Raji (cell line): ENCODE results near the gene CCM2.
A peak's percentile ranks its signal among the peaks of the same experiment; 100 is the strongest.

Source experiments
- POLR2A ChIP-seq: IDR thresholded peaks from 2 replicates; pipeline ENCODE4 v1.6.1; 2011; ENCODE audit warnings: low read depth, low read length, control low read depth; ENCODE audit not compliant: insufficient read depth

The CCM2 gene

DNA sequence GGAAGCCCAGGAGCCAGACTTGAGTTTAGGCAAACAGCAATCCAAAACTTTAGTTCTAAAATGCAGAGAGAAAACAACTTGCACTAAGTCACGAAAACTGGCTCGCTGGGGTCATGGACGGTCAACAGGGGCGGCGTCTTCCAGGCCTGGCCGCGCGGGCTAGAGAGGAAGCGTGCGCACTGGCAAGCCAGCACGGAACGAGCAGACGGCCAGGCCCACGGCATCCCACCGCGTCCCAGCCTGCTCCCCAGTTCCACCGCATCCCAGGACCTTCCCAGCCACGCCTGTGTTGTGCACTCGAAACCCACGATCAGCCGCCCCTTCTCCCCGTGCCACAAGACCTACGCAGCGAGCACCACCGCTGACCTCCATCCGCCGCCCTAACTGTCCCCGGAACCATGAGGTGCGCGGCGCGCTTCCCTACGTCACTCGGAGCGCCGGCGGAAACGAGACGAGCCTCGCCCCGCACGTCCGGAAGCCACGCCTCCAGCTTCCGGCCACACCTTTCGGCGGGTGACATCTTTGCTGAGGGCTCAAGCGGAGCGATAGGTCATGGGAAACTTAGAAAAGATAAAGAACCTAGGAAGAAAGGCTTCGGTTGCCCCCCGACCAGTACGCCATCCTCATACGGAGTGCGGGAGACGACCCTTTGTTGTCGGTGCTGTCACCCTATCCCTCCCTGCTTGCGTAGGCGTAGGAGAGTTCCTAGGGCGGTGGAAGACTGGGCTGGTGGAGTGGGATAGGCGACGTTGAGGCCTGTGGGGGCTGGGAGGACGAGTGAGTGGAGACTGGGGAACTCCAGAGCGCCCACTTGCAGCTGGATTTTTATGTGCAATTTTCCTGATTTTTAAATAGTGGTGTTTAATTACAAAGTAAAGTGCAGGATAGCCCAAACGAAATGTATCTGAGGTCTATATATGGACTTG lies 111.6 kb downstream of the CCM2 start, which contains the start of gene TBRG4:
TSS of gene TBRG4 (minus strand) at position 400 of the 926 bp plus-strand sequence. CDS start 2,460 bp downstream, outside the sequence.
- TF ChIP-seq POLR2A: peak; percentile 99

DNA sequence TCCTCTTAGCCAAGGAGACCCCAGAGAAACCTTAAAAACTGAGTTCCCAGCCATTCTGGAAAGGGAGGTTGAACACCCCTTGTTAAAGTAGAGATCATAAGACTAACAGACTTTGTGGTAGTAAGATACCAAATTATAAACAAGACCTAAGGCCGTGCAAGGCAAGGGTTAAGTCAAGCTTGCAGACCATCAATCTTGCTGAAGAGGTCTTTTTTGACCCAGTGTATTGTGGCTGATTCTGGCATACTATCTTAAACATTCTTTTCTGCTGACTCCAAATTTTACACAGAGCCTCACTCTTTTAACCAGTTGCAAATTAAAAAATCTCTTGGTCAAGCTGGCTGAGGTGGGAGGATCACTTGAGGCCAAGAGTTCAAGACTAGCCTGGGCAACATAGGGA lies 112.6 kb downstream of the CCM2 start:
- TF ChIP-seq POLR2A: no peak

DNA sequence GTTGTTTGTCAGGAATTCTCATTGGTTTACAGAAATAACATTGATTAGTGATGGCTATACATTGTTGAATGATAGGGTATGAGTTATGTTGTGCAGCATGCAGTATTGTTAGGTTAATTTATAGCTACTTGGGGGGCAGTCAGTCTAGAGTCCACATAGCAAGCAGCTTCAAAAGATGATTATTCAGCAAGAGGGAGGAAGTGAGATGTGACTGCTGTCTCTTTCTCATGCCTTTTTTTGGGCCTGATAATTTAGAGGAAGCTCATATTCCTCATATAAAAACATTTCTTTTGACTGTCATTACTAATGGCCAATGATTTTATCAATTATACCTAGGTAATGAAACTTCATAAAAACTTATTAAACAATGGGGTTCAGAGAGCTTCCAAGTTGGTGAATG lies 114.9 kb downstream of the CCM2 start:
- TF ChIP-seq POLR2A: no peak

DNA sequence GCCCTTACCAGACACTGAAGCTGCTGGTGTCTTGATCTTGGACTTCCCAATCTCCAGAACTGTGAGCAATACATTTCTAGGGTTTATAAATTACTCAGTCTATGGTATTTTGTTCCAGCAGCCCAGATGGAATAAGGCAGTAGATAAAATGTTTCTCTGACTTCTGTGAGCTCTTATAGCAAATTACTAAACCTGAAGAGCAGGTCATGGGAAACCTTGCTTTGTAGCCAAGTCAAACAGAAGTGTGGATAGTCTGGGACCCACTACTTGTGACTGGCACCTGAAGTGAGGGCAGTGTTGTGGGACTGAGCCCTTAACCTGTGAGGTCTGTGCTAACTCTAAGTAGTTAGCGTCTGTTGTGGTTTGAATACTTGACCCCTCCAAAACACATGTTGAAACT lies 116.0 kb downstream of the CCM2 start:
- TF ChIP-seq POLR2A: no peak

DNA sequence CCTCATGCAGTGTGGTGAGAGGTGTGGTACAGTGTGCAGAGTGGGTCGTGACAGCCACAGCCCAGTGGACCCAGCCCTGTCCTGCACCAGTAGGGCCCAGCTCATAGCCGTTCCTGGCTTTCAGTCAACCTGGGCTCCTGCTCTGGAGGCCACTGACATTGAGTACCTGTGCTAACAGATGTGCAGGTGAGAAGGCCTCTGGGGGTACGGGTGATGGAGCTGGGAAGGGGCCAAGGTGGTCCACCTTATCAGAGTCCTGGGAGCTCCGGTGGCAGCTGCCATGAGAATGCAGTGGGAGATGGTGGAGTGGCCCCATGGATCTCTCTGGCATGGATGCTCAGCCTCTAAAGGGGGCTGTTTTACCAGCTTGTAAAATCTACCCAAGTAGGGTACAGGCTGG lies 117.6 kb downstream of the CCM2 start:
- TF ChIP-seq POLR2A: no peak

DNA sequence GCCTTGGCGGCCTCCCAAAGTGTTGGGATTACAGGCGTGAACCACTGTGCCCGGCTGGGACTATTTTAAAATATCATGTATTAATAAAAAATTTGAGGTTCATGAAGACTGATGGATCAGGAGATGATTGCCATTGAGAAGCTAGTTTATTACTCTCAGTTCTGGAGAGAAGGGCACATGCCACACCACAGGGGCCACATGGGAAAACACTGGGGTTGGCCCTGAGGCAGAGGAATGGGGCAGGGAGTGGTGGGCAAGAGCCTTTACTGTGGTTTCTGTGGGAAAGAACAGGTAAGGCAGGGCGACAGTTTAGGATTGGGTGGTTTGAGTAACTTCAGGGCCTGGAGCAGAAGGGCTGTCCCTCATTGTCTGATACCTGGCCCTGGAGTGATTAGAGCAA lies 118.3 kb downstream of the CCM2 start:
- TF ChIP-seq POLR2A: no peak

DNA sequence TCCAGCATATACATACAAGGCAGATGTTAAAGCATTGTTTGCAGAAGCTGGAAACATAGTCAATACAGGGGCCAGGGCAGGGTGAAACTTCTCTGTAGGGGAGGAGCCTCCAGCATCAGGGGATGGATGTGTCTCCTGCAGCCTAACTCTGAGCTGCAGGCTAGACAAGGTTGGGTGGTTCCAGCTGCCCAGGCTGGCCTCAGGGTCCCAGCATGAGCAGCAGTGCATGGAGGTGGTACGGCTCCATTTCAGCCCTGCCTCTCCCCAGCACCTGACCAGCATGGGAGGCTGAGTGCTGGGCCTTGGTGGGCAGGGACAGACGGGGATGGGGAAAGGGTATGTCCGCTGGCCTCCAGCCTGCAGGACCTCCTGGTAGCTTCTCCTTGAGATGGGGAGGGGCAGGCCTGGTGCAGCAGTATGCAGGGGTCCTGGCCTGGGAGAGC lies 118.9 kb downstream of the CCM2 start:
- TF ChIP-seq POLR2A: no peak

DNA sequence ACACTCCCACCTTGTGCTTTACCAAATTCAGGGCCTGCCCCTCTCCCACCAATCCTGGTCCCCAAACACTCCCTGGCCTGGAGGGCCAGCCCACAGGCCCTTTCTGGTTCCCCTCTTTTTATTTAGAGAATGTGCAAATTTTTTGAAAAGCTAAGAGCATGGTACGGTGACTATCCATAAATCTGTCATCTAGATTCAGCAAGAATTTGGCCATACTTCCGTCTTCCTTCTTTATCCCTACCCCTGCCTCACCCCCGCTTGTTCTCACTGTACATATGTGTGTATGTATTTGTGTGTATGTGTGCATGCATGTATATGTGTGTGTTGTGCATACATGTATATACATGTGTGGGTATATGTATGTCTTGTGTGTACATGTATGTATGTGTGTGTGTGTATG lies 119.5 kb downstream of the CCM2 start:
- TF ChIP-seq POLR2A: no peak

DNA sequence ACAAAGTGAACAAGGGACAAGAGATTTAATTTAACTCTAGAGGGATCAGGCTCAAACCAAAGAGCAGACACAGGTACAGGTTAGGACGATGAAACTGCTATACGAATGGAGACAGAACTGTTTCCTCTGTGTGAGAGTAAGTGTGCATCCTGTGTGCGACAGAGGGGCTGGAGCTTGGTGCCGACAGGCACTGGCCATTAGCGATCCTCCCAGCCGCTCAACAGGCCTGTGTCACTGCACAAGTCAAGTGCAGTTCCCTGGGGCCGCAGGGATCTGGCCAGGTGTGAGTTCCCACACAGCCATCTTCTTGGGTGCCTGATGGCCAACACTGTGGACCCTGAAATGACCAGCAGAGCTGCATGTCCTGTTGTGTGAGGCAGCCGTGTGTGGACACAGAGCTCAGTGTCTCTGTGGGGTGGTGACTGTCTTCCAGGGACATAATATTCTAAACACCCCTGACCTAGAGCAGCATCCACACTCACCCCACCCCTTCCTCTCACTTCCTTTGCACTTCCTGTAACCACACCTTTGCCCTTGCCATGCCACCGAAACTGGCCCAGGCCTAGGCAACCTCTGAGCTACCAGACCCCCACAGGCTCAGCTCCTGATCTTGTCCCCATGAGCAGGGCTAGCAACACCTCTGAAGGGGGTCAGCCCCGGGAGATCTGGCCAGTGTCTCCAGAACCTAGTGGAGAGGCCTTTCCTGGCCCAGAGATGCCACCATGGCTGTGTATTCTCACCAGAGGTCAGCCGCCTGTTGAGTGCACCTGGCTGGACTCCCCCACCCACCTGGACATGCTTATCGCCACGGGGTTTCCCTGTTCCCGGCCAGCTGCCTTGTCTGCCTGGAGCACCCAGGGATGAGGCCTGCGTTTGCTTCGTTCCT lies 123.2 kb downstream of the CCM2 start:
- TF ChIP-seq POLR2A: no peak

DNA sequence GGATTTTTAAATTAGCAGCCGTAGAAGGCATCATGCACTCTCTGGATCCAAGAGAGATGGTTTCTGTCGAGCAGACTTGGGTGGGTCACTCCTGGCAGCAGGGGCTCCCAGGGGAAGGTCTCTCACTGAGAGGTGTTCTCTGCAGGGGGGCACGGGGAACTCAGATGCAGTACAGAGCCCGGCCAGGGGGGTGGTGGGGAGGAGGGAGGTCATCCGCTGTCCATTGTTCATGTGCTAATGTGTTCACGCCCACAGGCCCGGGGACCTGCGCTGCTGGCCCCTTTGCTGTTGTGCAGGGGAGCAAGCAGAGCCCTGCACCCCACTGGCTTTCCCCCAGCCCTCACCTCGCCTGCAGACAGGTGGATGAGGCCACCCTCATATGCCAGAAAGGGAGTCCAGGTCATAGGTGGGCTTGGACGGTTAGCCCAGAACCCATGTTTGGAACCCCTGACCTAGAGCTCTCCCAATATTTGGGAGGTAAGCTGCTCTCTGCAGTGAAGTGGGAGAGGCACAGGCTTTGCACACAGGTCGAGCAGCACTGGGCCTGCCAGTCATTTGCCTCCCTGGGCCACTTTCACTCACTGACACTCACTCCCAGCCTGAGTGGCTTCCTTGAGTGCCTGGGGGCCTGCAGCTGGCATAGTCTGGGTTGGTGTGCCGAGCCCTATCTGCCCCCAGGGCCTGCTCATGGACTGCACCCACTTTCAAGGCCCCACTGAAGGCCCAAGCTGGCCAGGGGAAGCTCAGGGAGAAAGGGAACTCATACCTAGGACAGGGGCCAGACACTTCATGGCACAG lies 124.1 kb downstream of the CCM2 start:
- TF ChIP-seq POLR2A: no peak

DNA sequence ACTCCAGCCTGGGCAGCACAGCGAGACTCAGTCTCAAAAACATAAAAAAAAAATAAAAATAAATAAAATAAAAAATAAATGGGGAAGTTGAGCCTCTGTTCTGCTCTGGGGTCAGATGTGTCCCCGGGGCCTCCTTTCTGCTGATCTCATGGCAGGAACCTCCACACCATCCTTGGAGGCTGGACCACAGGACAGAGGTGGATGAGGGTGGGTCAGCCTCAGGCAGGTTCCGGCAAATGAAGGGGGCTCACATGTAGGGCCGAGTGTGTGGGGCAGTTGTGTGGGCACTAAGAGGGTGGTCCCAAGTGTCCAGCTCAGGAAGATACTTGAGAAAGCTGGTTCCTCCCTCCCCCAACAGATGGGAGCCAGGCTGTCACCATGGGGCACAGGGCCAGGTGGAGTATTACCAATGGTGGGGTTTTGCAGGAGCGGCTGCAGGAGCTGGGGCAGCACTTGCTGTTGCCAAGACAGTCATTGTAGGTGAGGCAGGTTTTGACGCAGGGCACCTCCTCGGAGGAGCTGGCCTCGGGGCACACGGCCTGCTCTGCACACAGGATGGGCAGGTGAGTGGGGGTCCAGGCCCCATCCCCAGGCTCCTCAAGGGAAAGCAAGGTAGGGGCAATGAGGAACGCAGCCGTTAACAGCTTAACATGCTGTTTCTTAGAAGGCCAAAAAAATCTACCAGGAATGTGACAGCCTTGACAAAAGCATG lies 125.3 kb downstream of the CCM2 start:
- TF ChIP-seq POLR2A: no peak
